Measurements from ENCODE around the gene CCDC171. TPM values are rescaled to one million over a fixed set of nuclear protein-coding genes. Genes with fewer than 3 reads are reported as not detected.
A peak's percentile ranks its signal among the peaks of the same experiment; 100 is the strongest.

The CCDC171 gene
- total RNA-seq, 4 donors from 2014 or later: 3.2 to 8.3 (median 4.5) TPM

DNA sequence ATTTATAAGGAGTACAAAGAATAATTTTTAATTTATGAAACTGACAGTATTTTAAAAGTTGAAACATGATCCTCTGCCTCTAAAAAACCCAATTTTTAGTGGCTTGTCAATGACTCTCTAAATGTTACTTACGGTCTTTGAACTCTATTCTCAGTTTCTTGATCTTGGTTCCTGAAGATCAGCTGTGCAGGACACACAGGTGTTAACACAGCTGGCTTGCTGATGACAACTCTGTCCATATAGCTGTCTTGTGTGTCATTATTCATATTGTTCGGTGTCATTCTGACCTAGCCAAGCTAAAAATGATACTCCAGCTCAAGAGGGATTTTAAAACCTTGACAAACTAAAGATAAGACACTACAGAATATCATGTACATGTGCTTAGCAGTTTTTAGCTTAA, 314.5 kb downstream of the CCDC171 start:
- H3K36me3 ChIP-seq: no peaks in the 10 kb centered on the region
- DNase-seq: no peak
- no peaks in the 10 kb centered on the region for H3K4me1 ChIP-seq
- no peaks in the 10 kb centered on the region for H3K27me3 ChIP-seq
- no peaks in the 10 kb centered on the region for H3K9me3 ChIP-seq
- no peak overlapping the region for H3K4me3 ChIP-seq
- TF ChIP-seq, protein P1, sequence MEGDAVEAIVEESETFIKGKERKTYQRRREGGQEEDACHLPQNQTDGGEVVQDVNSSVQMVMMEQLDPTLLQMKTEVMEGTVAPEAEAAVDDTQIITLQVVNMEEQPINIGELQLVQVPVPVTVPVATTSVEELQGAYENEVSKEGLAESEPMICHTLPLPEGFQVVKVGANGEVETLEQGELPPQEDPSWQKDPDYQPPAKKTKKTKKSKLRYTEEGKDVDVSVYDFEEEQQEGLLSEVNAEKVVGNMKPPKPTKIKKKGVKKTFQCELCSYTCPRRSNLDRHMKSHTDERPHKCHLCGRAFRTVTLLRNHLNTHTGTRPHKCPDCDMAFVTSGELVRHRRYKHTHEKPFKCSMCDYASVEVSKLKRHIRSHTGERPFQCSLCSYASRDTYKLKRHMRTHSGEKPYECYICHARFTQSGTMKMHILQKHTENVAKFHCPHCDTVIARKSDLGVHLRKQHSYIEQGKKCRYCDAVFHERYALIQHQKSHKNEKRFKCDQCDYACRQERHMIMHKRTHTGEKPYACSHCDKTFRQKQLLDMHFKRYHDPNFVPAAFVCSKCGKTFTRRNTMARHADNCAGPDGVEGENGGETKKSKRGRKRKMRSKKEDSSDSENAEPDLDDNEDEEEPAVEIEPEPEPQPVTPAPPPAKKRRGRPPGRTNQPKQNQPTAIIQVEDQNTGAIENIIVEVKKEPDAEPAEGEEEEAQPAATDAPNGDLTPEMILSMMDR (IDR thresholded peaks at IDR 0.05): no peak
- TF ChIP-seq POLR2A (IDR thresholded peaks at IDR 0.05): no peak
- no peak overlapping the region for H3K27ac ChIP-seq

DNA sequence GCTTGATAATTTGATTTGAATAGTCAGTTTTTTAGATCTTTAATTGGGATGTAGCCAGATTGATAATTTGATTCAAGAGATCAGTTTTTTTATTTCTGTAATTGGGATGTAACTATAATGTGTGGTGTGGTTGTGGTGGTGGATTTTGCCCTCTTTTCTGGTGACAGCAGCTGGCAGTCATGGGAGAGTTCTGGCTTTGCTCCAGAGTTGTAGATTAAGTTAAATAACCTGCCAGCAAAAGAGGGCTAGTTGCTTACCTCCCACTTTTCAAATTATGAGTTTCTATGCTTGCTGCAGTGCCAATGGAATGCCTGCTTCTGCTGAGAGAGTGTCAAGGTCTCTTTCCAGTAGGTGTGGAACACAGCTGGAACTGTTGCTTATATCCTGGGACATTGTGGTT, 315.1 kb downstream of the CCDC171 start:
- no peaks in the 10 kb centered on the region for H3K36me3 ChIP-seq
- no peak overlapping the region for H3K4me3 ChIP-seq
- H3K9me3 ChIP-seq: no peaks in the 10 kb centered on the region
- H3K4me1 ChIP-seq: no peaks in the 10 kb centered on the region
- TF ChIP-seq, protein P1 (IDR thresholded peaks at IDR 0.05): no peak
- no peak for TF ChIP-seq POLR2A (IDR thresholded peaks at IDR 0.05)
- H3K27ac ChIP-seq: no peak overlapping the region
- H3K27me3 ChIP-seq: no peaks in the 10 kb centered on the region
- no peak for DNase-seq

DNA sequence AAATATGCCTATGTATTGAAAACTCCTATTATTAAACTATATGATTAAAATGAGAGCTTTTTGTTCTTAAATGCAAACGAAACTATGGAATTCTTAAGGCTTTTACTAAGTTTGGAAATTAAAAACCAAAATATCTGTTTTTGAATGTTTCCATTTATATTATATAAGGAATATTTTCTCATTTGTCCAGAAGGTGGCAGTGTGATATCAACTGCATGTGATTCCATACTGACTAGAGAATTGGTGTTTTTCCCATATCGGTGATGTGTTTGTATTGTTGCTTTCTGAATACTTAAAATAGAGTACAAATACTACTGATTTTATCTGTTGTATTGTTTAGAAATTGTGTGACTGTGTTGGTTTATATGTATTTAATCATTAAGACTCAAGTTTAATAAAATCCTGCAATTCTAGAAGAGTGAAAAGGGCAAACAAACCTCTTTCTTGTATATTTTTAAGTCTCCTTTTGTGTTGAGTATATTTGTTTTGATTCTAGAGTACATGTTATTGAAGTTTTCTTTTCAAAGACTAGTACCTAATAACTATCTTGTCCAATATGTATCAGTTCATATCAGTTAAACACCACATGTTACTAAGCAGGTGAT, 320.8 kb downstream of the CCDC171 start:
- no peak overlapping the region for H3K27ac ChIP-seq
- no peak for DNase-seq
- H3K9me3 ChIP-seq: no peaks in the 10 kb centered on the region
- H3K27me3 ChIP-seq: no peaks in the 10 kb centered on the region
- no peak overlapping the region for H3K4me3 ChIP-seq
- no peak for TF ChIP-seq POLR2A (IDR thresholded peaks at IDR 0.05)
- TF ChIP-seq, protein P1 (IDR thresholded peaks at IDR 0.05): peak; percentile 13 to 67 (median 59)
- H3K4me1 ChIP-seq: no peaks in the 10 kb centered on the region
- H3K36me3 ChIP-seq: no peaks in the 10 kb centered on the region

DNA sequence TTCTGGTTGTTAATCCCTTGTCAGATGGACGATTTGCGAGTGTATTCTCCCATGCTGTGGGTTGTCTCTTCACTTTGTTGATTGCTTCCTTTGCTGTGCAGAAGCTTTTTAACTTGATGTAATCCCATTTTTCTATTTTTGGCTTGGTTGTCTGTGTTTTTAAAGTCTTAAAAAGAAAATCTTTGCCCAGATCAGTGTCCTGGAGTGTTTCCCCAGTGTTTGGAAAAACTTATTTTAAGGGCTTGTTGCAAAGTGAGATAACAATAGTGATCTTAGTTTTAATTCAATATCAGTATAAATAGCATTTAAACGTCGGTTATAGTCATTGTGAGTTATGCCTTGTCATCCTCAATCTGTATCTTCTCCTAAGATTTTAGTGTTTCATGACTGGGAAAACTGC, 329.5 kb downstream of the CCDC171 start:
- no peaks in the 10 kb centered on the region for H3K4me1 ChIP-seq
- H3K27ac ChIP-seq: no peak overlapping the region
- no peaks in the 10 kb centered on the region for H3K9me3 ChIP-seq
- H3K4me3 ChIP-seq: no peak overlapping the region
- DNase-seq: no peak
- no peaks in the 10 kb centered on the region for H3K36me3 ChIP-seq
- H3K27me3 ChIP-seq: no peaks in the 10 kb centered on the region
- no peak for TF ChIP-seq POLR2A (IDR thresholded peaks at IDR 0.05)
- TF ChIP-seq, protein P1 (IDR thresholded peaks at IDR 0.05): no peak

DNA sequence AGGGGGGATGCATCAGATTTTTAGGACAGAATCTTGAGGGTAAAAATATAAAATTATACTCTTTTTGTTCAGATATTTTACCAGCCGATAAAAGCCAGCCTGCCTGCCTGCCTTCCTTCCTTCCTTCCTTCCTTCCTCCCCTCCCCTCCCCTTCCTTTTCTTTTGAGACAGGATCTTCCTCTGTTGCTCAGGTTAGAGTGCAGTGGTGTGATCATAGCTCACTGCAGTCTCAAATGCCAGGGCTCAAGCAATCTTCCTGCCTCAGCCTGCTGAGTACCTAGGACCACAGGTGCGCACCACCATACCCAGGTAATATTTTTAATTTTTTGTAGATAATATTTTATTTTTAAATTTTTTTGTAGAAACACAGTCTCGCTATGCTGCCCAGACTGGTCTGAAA, 330.0 kb downstream of the CCDC171 start:
- TF ChIP-seq, protein P1 (IDR thresholded peaks at IDR 0.05): no peak
- no peak for TF ChIP-seq POLR2A (IDR thresholded peaks at IDR 0.05)
- no peak overlapping the region for H3K4me3 ChIP-seq
- no peak overlapping the region for H3K27ac ChIP-seq
- DNase-seq: no peak
- H3K36me3 ChIP-seq: no peaks in the 10 kb centered on the region
- H3K4me1 ChIP-seq: no peaks in the 10 kb centered on the region
- no peaks in the 10 kb centered on the region for H3K9me3 ChIP-seq
- H3K27me3 ChIP-seq: no peaks in the 10 kb centered on the region

DNA sequence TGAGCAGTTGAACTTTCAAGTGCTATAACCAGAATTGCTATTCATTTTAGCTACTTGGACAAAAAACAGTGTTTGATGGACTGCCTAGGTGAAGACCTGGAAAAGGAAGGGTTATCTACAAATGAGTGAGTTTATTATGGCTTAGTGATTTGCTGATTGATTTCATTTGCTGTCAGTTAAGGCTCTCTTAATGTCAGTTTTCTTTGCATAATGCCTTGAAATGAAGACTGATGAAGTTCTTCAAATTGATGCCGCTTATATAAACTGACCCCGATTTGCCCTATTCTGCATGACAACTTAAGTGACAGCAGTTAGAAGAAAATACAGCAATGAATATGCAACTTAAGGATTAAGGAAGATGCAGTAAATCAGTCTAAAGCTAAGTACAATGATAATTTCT, 332.6 kb downstream of the CCDC171 start:
- no peaks in the 10 kb centered on the region for H3K27me3 ChIP-seq
- no peaks in the 10 kb centered on the region for H3K9me3 ChIP-seq
- H3K27ac ChIP-seq: no peak overlapping the region
- H3K4me1 ChIP-seq: no peaks in the 10 kb centered on the region
- TF ChIP-seq, protein P1 (IDR thresholded peaks at IDR 0.05): no peak
- TF ChIP-seq POLR2A (IDR thresholded peaks at IDR 0.05): no peak
- no peaks in the 10 kb centered on the region for H3K36me3 ChIP-seq
- H3K4me3 ChIP-seq: no peak overlapping the region
- no peak for DNase-seq

Measured in Peyer's patch (tissue), 4 donors.